NCI-H82 treated with DMSO at 0.1 percent for 48 hours (cell line): ENCODE measurements around the gene KRTAP24-1.

Source experiments
- DNase-seq: peaks from one replicate; lab custom pipeline; 2025; ENCODE audit not compliant: unreplicated experiment; lab: John Stamatoyannopoulos, UW

Gene KRTAP24-1

GRCh38 chr21:30234643-30235042 lies 48.1 kb downstream of the KRTAP24-1 start:
- no peak for DNase-seq

- DNase-seq: no peak
Observed at GRCh38 chr21:30234050-30234449, 48.7 kb downstream of the KRTAP24-1 start.

GRCh38 chr21:30233228-30234020 lies 49.3 kb downstream of the KRTAP24-1 start:
- no peak for DNase-seq

- no peak for DNase-seq
Observed at GRCh38 chr21:30232011-30232410, 50.7 kb downstream of the KRTAP24-1 start.
